CD8-positive, alpha-beta memory T cell (primary cell): ENCODE data around the gene CHODL. TPM values are rescaled to one million over a fixed set of nuclear protein-coding genes. Genes with fewer than 3 reads are reported as not detected.

Experiments
- CTCF ChIA-PET: fragments of 350-600 bp; sonication (Branson Sonifier 250); formaldehyde crosslinking; loops from one replicate; lab custom pipeline; 2021; ENCODE audit warnings: antibody characterized with exemption; lab: Charles Lee
- POLR2A ChIA-PET: fragments of 350-600 bp; sonication (Branson Sonifier 250); formaldehyde crosslinking; loops from one replicate; lab custom pipeline; 2021; ENCODE audit warnings: antibody characterized with exemption; lab: Charles Lee
- DNase-seq, 5 donors: peaks; one replicate each; pipeline versions ENCODE4 v3.0.0 to v3.0.0-alpha.2; 2020 to 2022; ENCODE audit warnings: mixed read lengths in 1 of 5
- H3K27ac ChIP-seq: one replicate; pipeline ENCODE4 v1.7.0; 2013; ENCODE audit warnings: low read depth, mild to moderate bottlenecking, low read length, moderate library complexity
- H3K27me3 ChIP-seq: 2 replicates; pipeline ENCODE4 v1.7.0; 2013; ENCODE audit warnings: low read length, mild to moderate bottlenecking; ENCODE audit not compliant: insufficient read depth, poor library complexity, severe bottlenecking
- H3K36me3 ChIP-seq: 2 replicates; pipeline ENCODE4 v1.7.0; 2013; ENCODE audit warnings: mild to moderate bottlenecking, low read length, moderate library complexity; ENCODE audit not compliant: insufficient read depth
- H3K4me1 ChIP-seq: 2 replicates; pipeline ENCODE4 v1.7.0; 2013; ENCODE audit warnings: mild to moderate bottlenecking, low read length, moderate library complexity; ENCODE audit not compliant: insufficient read depth
- H3K4me3 ChIP-seq: 2 replicates; pipeline ENCODE4 v1.7.0; 2013; ENCODE audit warnings: mild to moderate bottlenecking, low read length
- H3K9me3 ChIP-seq: 2 replicates; pipeline ENCODE4 v1.7.0; 2013; ENCODE audit warnings: mild to moderate bottlenecking, low read length
- H3K27ac Mint-ChIP-seq, 8 donors: one replicate each; pipeline ENCODE4 v1.8.0; 2020 to 2021; ENCODE audit warnings: mixed read lengths in 8 of 8, mild to moderate bottlenecking in 6 of 8, inconsistent platforms in 3 of 8, moderate library complexity in 3 of 8
- H3K27me3 Mint-ChIP-seq, 2 donors: one replicate each; pipeline ENCODE4 v1.8.0; 2020 to 2021; ENCODE audit warnings: mixed read lengths in 2 of 2, mild to moderate bottlenecking in 1 of 2, moderate library complexity in 1 of 2
- H3K36me3 Mint-ChIP-seq, 3 donors: one replicate each; pipeline ENCODE4 v1.8.0; 2020 to 2021; ENCODE audit warnings: mixed read lengths in 3 of 3, inconsistent platforms in 1 of 3, mild to moderate bottlenecking in 1 of 3
- H3K4me1 Mint-ChIP-seq, 3 donors: one replicate each; pipeline ENCODE4 v1.8.0; 2020 to 2021; ENCODE audit warnings: mixed read lengths in 3 of 3, inconsistent platforms in 1 of 3, mild to moderate bottlenecking in 1 of 3
- H3K4me3 Mint-ChIP-seq, 7 donors: one replicate each; pipeline ENCODE4 v1.8.0; 2020 to 2021; ENCODE audit warnings: mixed read lengths in 7 of 7, mild to moderate bottlenecking in 6 of 7, moderate library complexity in 4 of 7, inconsistent platforms in 2 of 7
- H3K9me3 Mint-ChIP-seq, 5 donors: one replicate each; pipeline ENCODE4 v1.8.0; 2020 to 2022; ENCODE audit warnings: mixed read lengths in 5 of 5, mild to moderate bottlenecking in 3 of 5, moderate library complexity in 2 of 5, inconsistent platforms in 1 of 5
- polyA plus RNA-seq: library from polyadenylated mRNA; unstranded; fragments of 300-500 nt; fragmentation: Illumina TruSeq; gene quantifications from one replicate; pipeline ENCODE4 v1.2.3, GENCODE V29; 2021
- total RNA-seq, 2 experiments: library from RNA; stranded (reverse); gene quantifications; one replicate each; pipeline ENCODE4 v1.2.3, GENCODE V29; 2021

CHODL gene
- total and polyA plus RNA-seq, 3 experiments from 2014 or later = 0.22 to 0.59 TPM; not detected in 1

- no peak for DNase-seq
- peaks cover 0 to 5% (median 5%) of the 10 kb centered on the region in 3 donors for H3K4me1 Mint-ChIP-seq
- no peaks in the 10 kb centered on the region for H3K36me3 ChIP-seq
- H3K9me3 ChIP-seq = no peaks in the 10 kb centered on the region
- ChIA-PET CTCF (no interaction called here), POLR2A (no interaction called here)
- H3K27ac ChIP-seq = no peak overlapping the region
- H3K4me3 Mint-ChIP-seq = no peak overlapping the region
- no peaks in the 10 kb centered on the region for H3K36me3 Mint-ChIP-seq
- H3K4me3 ChIP-seq = no peak overlapping the region
- no peak overlapping the region for H3K27ac Mint-ChIP-seq
- no peaks in the 10 kb centered on the region for H3K27me3 ChIP-seq
- H3K27me3 Mint-ChIP-seq = no peaks in the 10 kb centered on the region
- no peaks in the 10 kb centered on the region for H3K9me3 Mint-ChIP-seq
- H3K4me1 ChIP-seq = no peaks in the 10 kb centered on the region
Observed at GRCh38 chr21:18298228-18298627, 53.6 kb downstream of the CHODL start.

Other genes starting within 250 kb of the CHODL start
- gene TMPRSS15, start 159.0 kb downstream of the CHODL start, total RNA-seq = not detected
- gene TMPRSS15, start 159.0 kb downstream of the CHODL start, polyA plus RNA-seq = not detected